ENCODE data around the gene KCNK16.
"Not testable (repeated sequence)": the region's sequence is repeated elsewhere in the genome, so short reads cannot be mapped to it uniquely, and the experiment has no call there.

KCNK16 gene

GRCh38 chr6:39312912-39313525 is 9.5 kb downstream of the KCNK16 start:
- DNase-seq (ENCODE audit: low read depth in 2 of 2, low spot score in 1 of 2), result no peak

GRCh38 chr6:39310542-39310941 is 12.0 kb downstream of the KCNK16 start:
- DNase-seq (ENCODE audit: low read depth in 2 of 2, low spot score in 1 of 2), result no peak

GRCh38 chr6:39309942-39310531 is 12.5 kb downstream of the KCNK16 start:
- DNase-seq (ENCODE audit: low read depth in 2 of 2, low spot score in 1 of 2), result peak in 1 of 2 donors; percentile 14

GRCh38 chr6:39307462-39307861 is 15.0 kb downstream of the KCNK16 start:
- no peak for DNase-seq (ENCODE audit: low read depth in 2 of 2, low spot score in 1 of 2)

- no peak for DNase-seq (ENCODE audit: low read depth in 2 of 2, low spot score in 1 of 2)
These were observed 17.6 kb downstream of the KCNK16 start for GRCh38 chr6:39304951-39305350.

GRCh38 chr6:39303425-39304153 is 18.9 kb downstream of the KCNK16 start:
- no peak for DNase-seq (ENCODE audit: low read depth in 2 of 2, low spot score in 1 of 2)

GRCh38 chr6:39302669-39303424 is 19.7 kb downstream of the KCNK16 start:
- DNase-seq (ENCODE audit: low read depth in 2 of 2, low spot score in 1 of 2), result peak; percentile 63 to 69

GRCh38 chr6:39302011-39302410 is 20.5 kb downstream of the KCNK16 start:
- no peak for DNase-seq (ENCODE audit: low read depth in 2 of 2, low spot score in 1 of 2)

GRCh38 chr6:39301606-39302005 is 20.9 kb downstream of the KCNK16 start:
- DNase-seq (ENCODE audit: low read depth in 2 of 2, low spot score in 1 of 2), result no peak

- DNase-seq (ENCODE audit: low read depth in 2 of 2, low spot score in 1 of 2), result no peak
These were observed 21.8 kb downstream of the KCNK16 start for GRCh38 chr6:39300739-39301138.

- no peak for DNase-seq (ENCODE audit: low read depth in 2 of 2, low spot score in 1 of 2)
These were observed 24.4 kb downstream of the KCNK16 start for GRCh38 chr6:39298061-39298460.

- no peak for DNase-seq (ENCODE audit: low read depth in 2 of 2, low spot score in 1 of 2)
These were observed 25.5 kb downstream of the KCNK16 start for GRCh38 chr6:39296745-39297640.

GRCh38 chr6:39295611-39296011 is 26.9 kb downstream of the KCNK16 start:
- no peak for DNase-seq (ENCODE audit: low read depth in 2 of 2, low spot score in 1 of 2)

GRCh38 chr6:39294899-39295298 is 27.6 kb downstream of the KCNK16 start:
- no peak for DNase-seq (ENCODE audit: low read depth in 2 of 2, low spot score in 1 of 2)

GRCh38 chr6:39294133-39294532 is 28.4 kb downstream of the KCNK16 start:
- DNase-seq (ENCODE audit: low read depth in 2 of 2, low spot score in 1 of 2), result no peak

GRCh38 chr6:39292637-39293036 is 29.9 kb downstream of the KCNK16 start:
- DNase-seq (ENCODE audit: low read depth in 2 of 2, low spot score in 1 of 2), result no peak

- DNase-seq (ENCODE audit: low read depth in 2 of 2, low spot score in 1 of 2), result no peak
These were observed 33.0 kb downstream of the KCNK16 start for GRCh38 chr6:39289490-39289889.

- DNase-seq (ENCODE audit: low read depth in 2 of 2, low spot score in 1 of 2), result no peak
These were observed 34.9 kb downstream of the KCNK16 start for GRCh38 chr6:39287601-39288000.

GRCh38 chr6:39286596-39286995 is 35.9 kb downstream of the KCNK16 start:
- not testable (repeated sequence) for DNase-seq (ENCODE audit: low read depth in 2 of 2, low spot score in 1 of 2)

- DNase-seq (ENCODE audit: low read depth in 2 of 2, low spot score in 1 of 2), result no peak
These were observed 39.7 kb downstream of the KCNK16 start for GRCh38 chr6:39282774-39283173.
